Upper lobe of left lung (tissue), 6 donors: ENCODE data around the gene ADNP2. TPM values are rescaled to one million over a fixed set of nuclear protein-coding genes. Genes with fewer than 3 reads are reported as not detected.
A peak's percentile ranks its signal among the peaks of the same experiment; 100 is the strongest.
"Not testable (repeated sequence)": the region's sequence is repeated elsewhere in the genome, so short reads cannot be mapped to it uniquely, and the experiment has no call there.

Experiments used
- ATAC-seq, 2 donors: fragments of 200-7000 bp; cut with Tn5 transposase; one replicate each; pipeline ENCODE4 v1.9.1; 2022; ENCODE audit warnings: mild to moderate bottlenecking in 2 of 2, moderate library complexity in 2 of 2; ENCODE audit not compliant: low FRiP score in 2 of 2
- DNase-seq, 2 donors: peaks; one replicate each; pipeline ENCODE4 v3.0.0-alpha.2; 2019 to 2020
- H3K27ac ChIP-seq, 4 donors: fragments of 200-600 bp; sonication (generic); one replicate each; pipeline ENCODE4 v1.5.1; 2016 to 2019
- H3K27me3 ChIP-seq, 4 donors: fragments of 200-600 bp; sonication (generic); one replicate each; pipeline ENCODE4 v1.5.1; 2017 to 2019
- H3K36me3 ChIP-seq, 4 donors: fragments of 200-600 bp; sonication (generic); one replicate each; pipeline ENCODE4 v1.5.1; 2016 to 2019
- H3K4me1 ChIP-seq, 4 donors: fragments of 200-600 bp; sonication (generic); one replicate each; pipeline ENCODE4 v1.5.1; 2018 to 2019
- H3K4me3 ChIP-seq, 4 donors: fragments of 200-600 bp; sonication (generic); one replicate each; pipeline ENCODE4 v1.5.1; 2017 to 2019; ENCODE audit warnings: mild to moderate bottlenecking in 2 of 4, moderate library complexity in 1 of 4
- H3K9me3 ChIP-seq, 4 donors: fragments of 200-600 bp; sonication (generic); one replicate each; pipeline ENCODE4 v1.5.1; 2018 to 2019
- EP300 ChIP-seq, 4 donors: sonication (generic); formaldehyde crosslinking; IDR thresholded peaks; one replicate each; pipeline ENCODE4 v1.5.1; 2017; ENCODE audit warnings: antibody characterized with exemption in 4 of 4, control low read depth in 2 of 4
- POLR2A ChIP-seq, 4 donors: fragments of 450-650 bp; IDR thresholded peaks; one replicate each; pipeline ENCODE4 v1.5.1; 2016 to 2017; ENCODE audit warnings: antibody characterized with exemption in 4 of 4, mild to moderate bottlenecking in 2 of 4
- POLR2AphosphoS5 ChIP-seq, 2 donors: sonication (generic); formaldehyde crosslinking; IDR thresholded peaks; one replicate each; pipeline ENCODE4 v1.5.1; 2017; ENCODE audit warnings: antibody characterized with exemption in 2 of 2
- WGBS, 2 donors: methylation state at CpG; one replicate each; pipeline ENCODE4 v1.1.5; 2017 to 2018; 5-methylcytosine and 5-hydroxymethylcytosine counted together
- total RNA-seq, 6 donors: library from RNA; depleted of rRNA in 4 of 6; stranded (reverse); fragments of >200 nt in 4 of 6; gene quantifications; one replicate each; pipeline versions ENCODE4 v1.1.0 to v1.2.1, GENCODE V29; 2016 to 2021
- TF ChIP-seq, protein P1 (sequence below), 6 experiments: fragments of 450-650 bp in 4 of 6; fragments of 200-600 bp in 2 of 6; sonication (generic) in 2 of 6; IDR thresholded peaks; one replicate each; pipeline ENCODE4 v1.5.1; 2016 to 2019; ENCODE audit warnings: antibody characterized with exemption in 6 of 6
- donor health status: DM: no; HTN: no; CAD: no; lungs with moderate emphysema.
- donor health status: DM: no; HTN: yes; CAD: no; lungs with severe emphysema.

ADNP2 gene
- total RNA-seq, 6 donors from 2014 or later, result 12.4 to 26.6 (median 16.1) TPM

DNA sequence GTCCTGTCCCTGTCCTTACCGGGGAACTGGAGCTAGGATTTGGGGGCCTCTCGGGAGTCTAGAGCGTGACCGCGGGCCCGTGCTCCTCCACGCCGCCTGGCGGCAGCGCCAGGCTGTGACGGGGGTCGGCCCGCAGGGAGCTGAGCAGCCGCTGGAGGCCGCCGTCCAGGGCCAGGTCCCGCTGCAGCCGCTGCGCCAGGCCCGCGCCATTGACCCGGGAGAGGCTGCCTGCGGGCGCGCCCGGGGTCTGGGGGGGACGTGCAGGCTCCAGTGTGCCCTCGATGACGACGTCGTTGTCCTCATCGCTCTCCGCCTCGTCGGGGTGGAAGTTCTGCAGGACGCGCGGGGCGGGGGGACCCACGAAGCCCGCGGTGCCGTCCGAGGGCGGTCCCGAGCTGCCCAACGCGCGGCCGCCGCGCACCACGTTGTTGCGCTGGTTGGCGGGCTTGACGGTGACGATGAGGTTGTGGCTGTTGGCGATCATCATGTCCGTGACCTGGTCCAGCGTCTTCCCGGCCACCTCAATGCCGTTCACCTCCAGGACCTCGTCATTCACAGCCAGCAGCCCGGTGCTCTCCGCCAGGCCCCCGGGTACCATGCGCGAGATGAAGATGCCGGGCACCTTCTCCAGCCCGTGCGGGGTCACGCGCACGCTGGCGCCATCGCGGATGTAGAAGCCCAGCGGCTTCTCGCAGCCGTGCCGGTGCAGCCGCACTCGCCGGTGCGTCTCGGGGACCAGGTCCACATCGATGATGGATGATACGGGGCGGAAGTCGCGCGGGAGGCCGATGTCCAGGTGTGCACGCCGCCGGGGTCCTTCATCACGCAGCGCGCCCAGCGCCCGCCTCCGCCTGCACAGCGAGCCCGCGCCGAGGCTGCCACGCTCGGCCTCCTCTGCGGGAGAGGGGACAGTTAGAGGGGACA, 50.9 kb downstream of the ADNP2 start:
- Histone ChIP-seq H3K36me3 (no peaks in the 10 kb centered on the region), H3K9me3 (peaks cover 0 to 11% (median 2%) of the 10 kb centered on the region in 4 donors), H3K27me3 (peaks cover 0 to 3% (median 0%) of the 10 kb centered on the region in 4 donors), H3K27ac (no peak overlapping the region), H3K4me3 (peak overlapping the region in 2 of 4 donors; percentile 32 to 36), H3K4me1 (peaks cover 0 to 9% (median 2%) of the 10 kb centered on the region in 4 donors)
- no peak for TF ChIP-seq POLR2A (IDR thresholded peaks at IDR 0.05)
- TF ChIP-seq, protein P1, sequence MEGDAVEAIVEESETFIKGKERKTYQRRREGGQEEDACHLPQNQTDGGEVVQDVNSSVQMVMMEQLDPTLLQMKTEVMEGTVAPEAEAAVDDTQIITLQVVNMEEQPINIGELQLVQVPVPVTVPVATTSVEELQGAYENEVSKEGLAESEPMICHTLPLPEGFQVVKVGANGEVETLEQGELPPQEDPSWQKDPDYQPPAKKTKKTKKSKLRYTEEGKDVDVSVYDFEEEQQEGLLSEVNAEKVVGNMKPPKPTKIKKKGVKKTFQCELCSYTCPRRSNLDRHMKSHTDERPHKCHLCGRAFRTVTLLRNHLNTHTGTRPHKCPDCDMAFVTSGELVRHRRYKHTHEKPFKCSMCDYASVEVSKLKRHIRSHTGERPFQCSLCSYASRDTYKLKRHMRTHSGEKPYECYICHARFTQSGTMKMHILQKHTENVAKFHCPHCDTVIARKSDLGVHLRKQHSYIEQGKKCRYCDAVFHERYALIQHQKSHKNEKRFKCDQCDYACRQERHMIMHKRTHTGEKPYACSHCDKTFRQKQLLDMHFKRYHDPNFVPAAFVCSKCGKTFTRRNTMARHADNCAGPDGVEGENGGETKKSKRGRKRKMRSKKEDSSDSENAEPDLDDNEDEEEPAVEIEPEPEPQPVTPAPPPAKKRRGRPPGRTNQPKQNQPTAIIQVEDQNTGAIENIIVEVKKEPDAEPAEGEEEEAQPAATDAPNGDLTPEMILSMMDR (IDR thresholded peaks at IDR 0.05), result peak in 5 of 6 experiments; percentile 40 to 71 (median 55)
- WGBS, 2 donors, result 61 to 73% methylated on average over 69 to 79 of the region's 109 CpGs
- ATAC-seq (peak in 1 of 2 donors; percentile 81), DNase-seq (peak in 1 of 2 donors; percentile 93)

GRCh38 chr18:80161781-80162417, 52.8 kb downstream of the ADNP2 start:
- no peak for DNase-seq
- no peak for ATAC-seq
- no peak overlapping the region for H3K4me3 ChIP-seq

DNA sequence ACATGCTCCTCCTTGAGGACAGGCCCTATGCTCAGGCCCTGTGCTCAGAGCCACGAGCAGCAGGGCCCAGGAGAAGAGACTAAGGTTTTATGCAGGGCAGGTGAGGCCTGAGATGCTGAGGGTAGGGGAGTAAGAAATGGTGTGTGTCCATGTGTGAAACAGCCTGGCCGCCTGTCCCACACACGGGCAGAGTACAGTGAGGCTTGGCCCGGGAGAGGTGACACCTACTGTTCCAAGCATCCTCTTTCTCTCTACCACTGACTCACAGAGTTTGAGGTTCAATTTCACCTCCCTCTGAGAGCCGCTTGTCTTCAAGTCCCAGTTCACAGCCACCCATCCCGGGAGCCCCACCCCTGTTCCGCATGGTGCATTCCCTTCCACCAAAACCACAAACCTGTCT, 54.1 kb downstream of the ADNP2 start:
- peak in 1 of 2 donors; percentile 19 for ATAC-seq
- TF ChIP-seq POLR2A (IDR thresholded peaks at IDR 0.05) (no peak), POLR2AphosphoS5 (IDR thresholded peaks at IDR 0.05) (no peak), EP300 (IDR thresholded peaks at IDR 0.05) (no peak)
- TF ChIP-seq, protein P1 (IDR thresholded peaks at IDR 0.05), result no peak
- WGBS, 2 donors, result 90 to 95% methylated on average over 5 to 7 of the region's 7 CpGs
- Histone ChIP-seq H3K27ac (no peak overlapping the region), H3K4me3 (no peak overlapping the region), H3K9me3 (peaks cover 0 to 14% (median 2%) of the 10 kb centered on the region in 4 donors), H3K36me3 (no peaks in the 10 kb centered on the region), H3K27me3 (peaks cover 0 to 3% (median 0%) of the 10 kb centered on the region in 4 donors), H3K4me1 (peaks cover 0 to 9% (median 2%) of the 10 kb centered on the region in 4 donors)
- DNase-seq, result no peak

More at GRCh38 chr18:80161781-80162417, 52.8 kb downstream of the ADNP2 start:
- H3K27me3 ChIP-seq, result peaks cover 0 to 3% (median 0%) of the 10 kb centered on the region in 4 donors
- no peaks in the 10 kb centered on the region for H3K36me3 ChIP-seq
- H3K27ac ChIP-seq, result no peak overlapping the region
- H3K9me3 ChIP-seq, result peaks cover 0 to 14% (median 2%) of the 10 kb centered on the region in 4 donors
- WGBS, 2 donors, result 78 to 83% methylated on average over 7 of the region's 7 CpGs
- TF ChIP-seq EP300 (IDR thresholded peaks at IDR 0.05), result no peak
- no peak for TF ChIP-seq POLR2AphosphoS5 (IDR thresholded peaks at IDR 0.05)
- TF ChIP-seq, protein P1 (IDR thresholded peaks at IDR 0.05), result no peak
- peaks cover 0 to 9% (median 2%) of the 10 kb centered on the region in 4 donors for H3K4me1 ChIP-seq

- ATAC-seq, H3K36me3 ChIP-seq, H3K4me3 ChIP-seq, H3K27me3 ChIP-seq, H3K4me1 ChIP-seq, DNase-seq, H3K27ac ChIP-seq: not testable (repeated sequence)
- H3K9me3 ChIP-seq, result peaks cover 0 to 14% (median 2%) of the 10 kb centered on the region in 4 donors
- 90 to 91% methylated on average over 9 of the region's 9 CpGs for WGBS, 2 donors
Observed at GRCh38 chr18:80164727-80165355, 55.8 kb downstream of the ADNP2 start.

DNA sequence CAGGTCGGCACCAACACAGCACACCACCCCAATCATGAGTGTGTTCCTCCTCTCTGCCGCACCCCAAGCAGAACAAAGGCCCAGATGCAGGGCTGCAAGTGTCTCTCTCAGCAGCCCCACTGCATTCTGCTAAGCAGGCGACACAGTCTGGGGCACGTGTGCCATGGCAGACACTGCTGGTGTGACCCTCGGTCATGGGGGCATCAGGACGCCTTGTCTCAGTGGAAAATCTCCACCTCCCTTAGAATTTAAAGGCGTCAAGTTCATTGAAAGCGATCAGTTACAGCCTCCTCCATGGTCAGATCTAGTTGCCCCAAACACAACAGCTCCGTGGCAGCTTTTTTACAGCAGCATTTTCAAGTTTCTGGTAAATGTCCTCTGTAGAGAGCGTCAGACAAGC, 57.2 kb downstream of the ADNP2 start:
- H3K36me3 ChIP-seq, result no peaks in the 10 kb centered on the region
- no peaks in the 10 kb centered on the region for H3K27me3 ChIP-seq
- no peak for DNase-seq
- TF ChIP-seq, protein P1 (IDR thresholded peaks at IDR 0.05), result no peak
- TF ChIP-seq POLR2AphosphoS5 (IDR thresholded peaks at IDR 0.05), result no peak
- no peak for TF ChIP-seq EP300 (IDR thresholded peaks at IDR 0.05)
- no peak for TF ChIP-seq POLR2A (IDR thresholded peaks at IDR 0.05)
- peaks cover 0 to 3% (median 2%) of the 10 kb centered on the region in 4 donors for H3K4me1 ChIP-seq
- peaks cover 0 to 14% (median 2%) of the 10 kb centered on the region in 4 donors for H3K9me3 ChIP-seq
- no peak overlapping the region for H3K4me3 ChIP-seq
- no peak for ATAC-seq
- 94 to 95% methylated on average over 4 to 10 of the region's 10 CpGs for WGBS, 2 donors
- no peak overlapping the region for H3K27ac ChIP-seq
